GM19395 (cell line): Measurements from ENCODE around the gene CNN2.
A peak's percentile ranks its signal among the peaks of the same experiment; 100 is the strongest.

Source experiments
- ATAC-seq: cut with Tn5 transposase; IDR thresholded peaks from one replicate; pipeline ENCODE4 v1.9.1; 2021; ENCODE audit warnings: mild to moderate bottlenecking, moderate library complexity; ENCODE audit not compliant: unreplicated experiment

The CNN2 gene

GRCh38 chr19:1026783-1027649 lies 608 bp downstream of the CNN2 start:
- ATAC-seq, result no peak

- ATAC-seq, result no peak
Observed at GRCh38 chr19:1027650-1028061, 1.2 kb downstream of the CNN2 start.

- ATAC-seq, result no peak
Observed at GRCh38 chr19:1028062-1028926, 1.9 kb downstream of the CNN2 start.

- no peak for ATAC-seq
Observed at GRCh38 chr19:1032264-1032867, 6.0 kb downstream of the CNN2 start.

GRCh38 chr19:1035998-1036621 lies 9.7 kb downstream of the CNN2 start:
- ATAC-seq, result no peak

GRCh38 chr19:1037621-1038064 lies 11.2 kb downstream of the CNN2 start:
- no peak for ATAC-seq

GRCh38 chr19:1038978-1039645 lies 12.7 kb downstream of the CNN2 start:
- ATAC-seq, result no peak

- ATAC-seq, result peak; percentile 66
Observed at GRCh38 chr19:1039646-1040475, 13.5 kb downstream of the CNN2 start, which contains the start of gene ABCA7. Gene ABCA7, plus strand, starts transcription at chr19:1040107. Its CDS starts 1,255 bp downstream, at chr19:1041362.

- peak; percentile 44 for ATAC-seq
Observed at GRCh38 chr19:1040476-1041271, 14.3 kb downstream of the CNN2 start.

- ATAC-seq, result no peak
Observed at GRCh38 chr19:1041272-1041834, 14.9 kb downstream of the CNN2 start.

GRCh38 chr19:1041835-1042685 lies 15.7 kb downstream of the CNN2 start:
- ATAC-seq, result no peak

- ATAC-seq, result no peak
Observed at GRCh38 chr19:1042689-1043511, 16.5 kb downstream of the CNN2 start.

GRCh38 chr19:1045247-1045603 lies 18.8 kb downstream of the CNN2 start:
- no peak for ATAC-seq

GRCh38 chr19:1046117-1046626 lies 19.8 kb downstream of the CNN2 start:
- ATAC-seq, result no peak

- no peak for ATAC-seq
Observed at GRCh38 chr19:1046836-1047695, 20.7 kb downstream of the CNN2 start.
